Amygdala (tissue), 56 donors: ENCODE data around the gene AP1B1.
"Not testable (repeated sequence)": the region's sequence is repeated elsewhere in the genome, so short reads cannot be mapped to it uniquely, and the experiment has no call there.

Experiments used
- DNase-seq, 56 donors: peaks; one replicate each; lab custom pipeline; 2025; lab: John Stamatoyannopoulos, UW

Gene AP1B1

DNA sequence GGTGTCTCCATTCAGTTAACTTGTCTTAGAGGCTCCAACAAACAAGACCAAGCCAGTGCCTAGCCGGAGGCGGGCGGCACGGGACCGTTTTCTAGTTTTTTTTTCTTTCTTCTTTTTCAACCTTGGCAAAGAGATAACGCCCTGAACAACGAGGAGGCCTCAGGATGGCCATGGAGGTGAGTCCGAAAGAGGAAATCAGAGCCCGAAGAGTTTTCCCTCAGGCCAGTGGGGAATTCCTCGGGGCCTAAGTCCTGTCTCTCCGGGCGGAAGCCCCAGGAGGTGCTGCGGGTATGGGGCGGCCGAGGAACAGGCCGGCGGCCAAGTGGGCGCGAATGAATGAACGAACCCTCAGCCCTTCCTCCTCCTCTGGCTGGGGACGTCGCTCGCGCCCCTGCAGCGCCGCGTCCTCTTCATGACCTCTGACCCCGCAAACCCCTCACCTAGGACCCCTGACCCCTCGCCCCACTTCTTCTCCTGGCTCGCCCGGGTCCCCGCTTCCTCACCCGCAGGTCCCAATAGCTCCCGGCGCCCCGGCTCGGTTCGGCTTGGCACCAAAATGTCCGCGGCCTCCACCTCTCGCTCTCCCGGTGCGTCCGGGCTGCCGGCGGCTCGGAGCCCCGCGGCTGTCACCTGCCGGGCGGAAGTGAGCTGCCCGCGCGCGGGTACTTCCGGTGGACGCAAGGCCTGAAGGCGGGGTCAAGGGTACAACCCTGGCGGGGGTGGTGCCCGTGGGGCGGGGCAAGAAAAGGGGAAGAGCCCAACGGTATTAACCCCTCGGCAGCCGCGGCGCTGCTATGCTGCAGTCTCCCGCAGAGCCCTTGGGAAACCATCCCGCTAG is at the start of gene AP1B1:
Gene AP1B1, minus strand, starts transcription at position 650 of the 838 bp plus-strand sequence. CDS start 21,327 bp downstream, outside the sequence.
- peak in 55 of 56 donors; percentile 48 to 92 (median 80) for DNase-seq

DNA sequence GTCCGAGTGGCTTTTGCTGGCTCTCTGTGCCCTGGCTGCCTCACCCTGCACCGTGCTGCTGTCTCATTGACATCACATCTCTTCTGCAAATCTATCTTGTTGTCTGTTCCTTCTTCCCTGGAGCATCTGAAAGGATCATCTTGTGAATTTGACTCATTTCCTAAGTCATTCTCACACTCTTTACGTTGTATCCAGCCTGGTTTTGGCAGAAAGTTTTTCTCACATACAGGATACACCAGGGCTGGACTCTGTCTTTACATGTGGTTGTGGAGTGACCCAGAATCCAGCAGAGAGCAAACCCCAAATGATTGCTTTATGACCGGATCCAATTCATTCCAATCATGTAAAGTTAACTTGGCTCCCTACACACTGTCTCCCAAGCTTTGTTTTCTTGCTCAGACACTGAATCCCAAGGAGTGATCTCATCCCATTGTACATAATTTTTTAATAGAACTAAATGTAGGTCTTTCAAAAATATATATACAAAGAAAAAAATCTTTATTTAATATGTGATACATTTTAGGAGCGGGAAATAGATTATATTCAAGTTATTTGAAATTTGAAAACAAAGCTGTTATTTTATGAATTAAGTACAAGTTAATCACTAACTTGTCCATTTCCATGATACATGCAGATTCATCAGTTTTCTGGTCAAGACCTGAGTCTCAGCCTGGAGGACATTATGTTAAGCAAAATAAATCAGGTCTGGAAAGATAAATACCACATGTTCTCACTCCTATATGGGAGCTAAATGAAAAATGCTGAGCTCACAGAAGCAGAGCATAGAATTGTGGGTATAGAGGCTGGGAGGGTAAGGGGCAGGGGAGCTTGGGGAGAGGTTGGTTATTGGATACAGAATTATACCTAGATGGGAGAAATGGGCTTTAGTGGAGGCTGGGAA is 47.1 kb upstream of the AP1B1 start:
- DNase-seq = no peak

DNA sequence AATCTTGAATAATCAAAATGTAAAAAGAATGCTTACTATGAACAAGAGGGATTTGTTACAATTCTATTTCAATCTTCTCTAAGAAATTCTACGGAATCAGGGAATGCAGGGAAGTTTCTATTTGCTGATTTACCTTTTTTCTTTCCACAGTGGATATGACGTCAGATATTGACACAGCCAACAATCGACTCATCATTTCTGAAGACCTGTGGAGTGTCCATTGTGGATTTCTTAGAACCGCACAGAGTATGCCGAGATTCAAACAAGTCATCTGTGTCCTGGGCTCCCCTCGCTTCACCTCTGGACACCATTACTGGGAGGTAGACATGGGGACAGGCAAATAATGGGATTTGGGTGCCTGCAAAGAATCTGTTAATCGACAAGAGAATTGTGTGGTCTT is 45.9 kb upstream of the AP1B1 start:
- no peak for DNase-seq

DNA sequence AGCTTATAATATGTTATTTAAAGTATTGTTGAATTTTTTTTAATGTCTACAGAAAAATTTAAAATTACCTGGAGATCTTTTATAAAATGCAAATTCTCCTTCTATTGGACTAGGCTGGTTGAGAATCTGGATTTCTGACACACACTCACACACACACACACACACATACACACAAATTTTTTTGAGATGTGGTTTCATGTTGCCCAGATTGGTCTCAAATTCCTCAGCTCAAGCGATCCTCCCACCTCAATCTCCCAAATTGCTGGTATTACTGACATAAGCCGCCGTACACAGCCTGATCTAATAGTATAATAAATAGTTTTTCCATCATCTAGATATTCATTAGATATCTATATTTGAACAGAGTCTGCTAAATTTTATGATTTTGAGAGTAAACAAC is 45.5 kb upstream of the AP1B1 start:
- no peak for DNase-seq

DNA sequence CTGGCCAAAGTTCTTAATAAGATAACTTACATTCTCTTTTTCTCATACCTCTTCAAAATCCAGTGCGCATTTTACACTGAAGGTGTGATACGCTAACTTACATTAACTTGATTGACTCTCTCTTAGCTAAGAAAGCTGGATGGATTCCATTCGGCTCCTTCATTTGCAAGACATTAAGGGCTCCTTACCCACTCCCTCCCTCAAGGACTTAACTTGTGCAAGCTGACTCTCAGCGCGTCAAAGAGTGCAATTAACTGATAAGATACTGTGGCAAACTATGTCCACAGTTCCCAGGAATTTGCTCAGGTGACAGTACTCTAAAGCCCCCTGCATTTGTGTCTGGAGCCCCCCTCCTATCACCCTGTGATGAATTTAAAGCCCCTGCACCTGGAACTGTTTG is 43.6 kb upstream of the AP1B1 start:
- DNase-seq = no peak

DNA sequence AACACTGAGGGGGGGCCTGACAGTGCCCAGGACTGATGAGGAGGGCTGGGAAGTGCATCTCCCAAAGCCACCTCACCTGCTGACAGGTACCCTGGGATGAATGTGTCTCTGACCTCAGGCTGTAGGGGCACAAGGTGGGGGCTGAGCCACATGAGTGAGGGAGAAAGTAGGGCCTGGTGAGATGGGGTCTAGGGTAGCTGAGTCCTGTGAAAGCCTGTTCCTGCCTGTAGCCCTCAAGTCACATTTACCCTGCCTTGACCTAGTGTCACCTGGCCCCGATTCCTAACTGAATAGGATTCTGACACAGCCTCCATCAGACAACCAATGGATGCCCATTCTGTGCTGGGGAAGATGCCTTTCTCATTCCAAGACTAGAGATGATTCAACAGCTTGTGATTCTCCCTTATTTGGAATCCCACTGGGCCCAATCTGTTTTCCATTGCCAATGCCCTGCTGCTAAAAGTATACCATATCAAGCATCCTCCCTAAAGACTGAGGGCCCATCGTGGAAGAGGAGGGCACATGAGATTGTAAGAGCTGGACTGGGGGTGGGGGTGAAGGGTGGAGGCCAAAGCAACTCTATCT is 38.9 kb upstream of the AP1B1 start:
- no peak for DNase-seq

DNA sequence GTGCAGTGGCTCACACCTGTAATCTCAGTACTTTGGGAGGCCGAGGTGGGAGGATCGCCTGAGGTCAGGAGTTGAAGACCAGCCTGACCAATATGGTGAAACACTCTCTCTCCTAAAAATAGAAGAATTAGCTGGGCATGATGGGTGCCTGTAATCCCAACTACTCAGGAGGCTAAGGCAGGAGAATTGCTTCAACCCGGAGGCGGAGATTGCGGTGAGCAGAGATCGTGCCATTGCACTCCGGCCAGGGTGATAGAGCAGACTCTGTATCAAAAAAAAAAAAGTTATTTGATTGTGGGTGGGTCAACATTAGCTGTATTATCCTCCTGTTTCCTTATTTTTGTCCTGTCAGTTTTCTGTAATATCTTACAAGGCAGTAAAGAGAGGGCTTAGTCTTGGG is 38.1 kb upstream of the AP1B1 start:
- no peak for DNase-seq

DNA sequence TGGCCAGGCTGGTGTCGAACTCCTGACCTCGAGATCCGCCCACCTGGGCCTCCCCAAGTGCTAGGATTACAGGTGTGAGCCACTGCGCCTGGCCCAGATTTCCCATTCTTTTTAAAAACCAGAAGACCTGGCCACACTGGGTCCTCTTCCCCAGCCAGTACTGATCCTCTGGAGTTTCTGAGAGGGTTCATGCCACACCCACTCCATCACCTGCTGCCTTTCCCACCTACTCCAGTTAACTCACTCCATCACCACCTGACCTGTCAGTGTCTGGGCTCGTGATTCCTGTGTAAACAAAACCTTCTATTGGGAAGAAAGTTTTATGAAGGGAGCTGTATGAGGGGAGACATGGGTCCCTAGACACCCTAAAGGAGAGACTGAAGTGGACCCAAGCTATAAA is 30.3 kb upstream of the AP1B1 start:
- DNase-seq = not testable (repeated sequence)

DNA sequence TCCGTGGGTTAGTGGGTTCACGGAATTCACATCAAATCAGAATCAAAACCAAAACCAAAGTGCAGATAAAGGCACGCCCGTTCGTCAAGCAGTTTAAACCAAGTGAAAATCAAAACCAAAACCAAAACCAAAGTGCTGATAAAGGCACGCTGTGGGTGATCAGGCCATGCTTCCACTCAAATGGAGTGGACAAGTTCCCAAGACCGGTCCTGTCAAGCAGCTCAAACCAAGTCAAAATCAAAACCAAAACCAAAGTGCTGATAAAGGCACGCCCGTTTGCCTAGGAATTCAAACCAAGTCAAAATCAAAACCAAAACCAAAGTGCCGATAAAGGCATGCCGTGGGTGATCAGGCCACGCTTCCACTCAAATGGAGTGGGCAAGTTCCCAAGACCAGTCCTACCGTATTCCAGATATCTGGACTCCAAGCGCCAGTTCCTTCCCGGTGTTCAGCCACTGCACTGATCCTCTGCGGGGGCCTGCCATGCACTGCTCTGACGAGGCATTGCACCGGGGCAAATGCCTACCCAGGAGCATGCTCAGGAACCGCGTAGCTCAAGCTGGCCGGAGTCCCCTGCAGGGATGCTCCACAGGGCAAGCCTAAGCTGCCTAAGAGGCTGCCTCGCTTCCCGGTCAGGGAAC is 26.7 kb upstream of the AP1B1 start:
- DNase-seq = peak in 1 of 56 donors; percentile 12

DNA sequence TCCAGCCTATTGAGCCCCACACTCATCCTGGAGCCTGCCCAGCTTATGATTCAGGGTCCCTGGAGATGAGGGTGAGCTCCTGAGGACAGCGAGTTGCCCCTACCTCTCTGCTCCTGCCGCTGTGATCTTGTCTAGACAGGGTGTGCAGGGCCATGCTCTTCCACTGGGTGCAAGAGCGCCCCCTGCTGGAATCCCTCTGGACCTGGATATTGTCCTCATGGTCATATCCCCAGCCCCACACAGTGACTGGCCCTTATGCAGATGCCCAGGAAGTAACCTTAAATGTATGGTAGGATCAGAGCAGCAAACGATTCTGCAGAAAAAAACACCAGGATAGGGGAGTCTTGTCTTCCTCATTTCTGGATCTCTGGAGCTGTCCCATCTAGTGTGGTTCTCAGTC is 24.4 kb upstream of the AP1B1 start:
- DNase-seq = not testable (repeated sequence)

- not testable (repeated sequence) for DNase-seq
Measured at GRCh38 chr22:29411569-29412211, 23.3 kb upstream of the AP1B1 start.

DNA sequence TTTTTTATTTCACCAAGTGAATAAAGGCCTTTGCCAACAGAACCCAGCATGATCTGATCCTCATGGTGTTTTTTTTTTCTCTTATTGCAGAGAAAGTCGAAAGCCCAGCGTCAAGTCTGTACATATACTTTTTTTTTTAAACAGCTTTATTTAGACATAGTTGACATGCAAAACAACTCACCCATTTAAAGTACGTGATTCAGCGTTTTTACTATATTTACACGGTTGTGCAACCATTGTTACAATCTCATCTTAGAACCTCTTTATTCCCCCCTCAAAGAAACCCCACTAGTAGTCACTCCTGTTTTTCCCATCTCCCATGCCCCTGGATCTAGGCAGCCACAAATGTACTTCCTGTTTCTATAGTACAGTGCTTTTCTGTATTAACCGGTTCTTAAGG is 20.6 kb upstream of the AP1B1 start:
- no peak for DNase-seq

- DNase-seq = not testable (repeated sequence)
Measured at GRCh38 chr22:29401538-29401937, 13.2 kb upstream of the AP1B1 start.

GRCh38 chr22:29400576-29400975 is 12.2 kb upstream of the AP1B1 start:
- DNase-seq = no peak

DNA sequence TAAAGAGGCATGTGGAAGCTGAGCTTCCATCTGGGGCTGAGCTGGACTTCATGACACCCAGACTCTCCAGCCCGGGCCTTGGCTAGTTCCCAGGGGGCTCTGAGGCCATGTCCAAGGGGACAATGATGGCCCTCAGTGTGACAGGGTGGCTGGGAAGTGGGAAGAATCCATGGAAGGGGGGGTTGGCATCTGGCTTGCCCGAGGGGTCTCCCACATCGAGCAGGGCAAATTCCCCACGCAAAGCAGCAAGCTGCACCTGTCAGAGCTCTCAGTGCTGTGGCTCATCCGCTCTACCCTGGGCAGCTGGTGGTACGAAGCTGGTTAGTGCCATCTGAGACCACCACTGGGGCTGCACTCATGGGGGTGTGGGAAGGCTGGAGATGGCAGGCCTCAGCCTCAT is 9.4 kb upstream of the AP1B1 start:
- no peak for DNase-seq

GRCh38 chr22:29396126-29396525 is 7.8 kb upstream of the AP1B1 start:
- no peak for DNase-seq

DNA sequence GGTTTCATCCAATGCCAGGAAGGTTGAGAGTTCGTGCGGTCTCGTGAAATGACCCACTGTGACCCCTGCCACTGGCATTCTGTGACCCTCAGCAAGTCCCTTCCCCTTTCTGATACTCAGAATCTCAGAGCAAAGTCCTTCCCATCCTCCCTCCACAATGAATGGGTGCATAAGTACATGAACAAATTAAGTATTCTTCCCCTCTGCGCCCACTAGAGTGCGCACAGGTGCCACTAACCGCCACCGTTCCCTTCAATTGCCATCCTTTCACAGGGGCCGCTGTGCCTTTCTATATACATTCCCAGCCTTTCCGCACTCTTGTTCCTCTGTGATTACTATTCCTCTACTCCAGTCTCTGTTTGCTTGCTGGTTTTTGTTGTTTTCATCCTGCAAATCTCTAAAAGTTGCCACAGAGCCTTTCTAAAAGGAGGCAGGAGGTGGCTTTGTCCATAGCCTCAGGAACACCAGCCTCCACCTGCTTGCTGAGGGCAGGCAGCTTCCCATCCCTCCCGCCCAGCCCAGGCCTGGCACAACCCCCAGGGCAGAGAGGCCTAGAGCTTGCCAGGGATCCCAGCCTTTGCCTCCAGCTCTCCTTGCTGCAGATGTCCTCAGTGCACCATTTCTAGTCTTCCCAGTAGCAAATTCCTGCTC is 6.7 kb upstream of the AP1B1 start:
- peak in 44 of 56 donors; percentile 4 to 81 (median 36) for DNase-seq

DNA sequence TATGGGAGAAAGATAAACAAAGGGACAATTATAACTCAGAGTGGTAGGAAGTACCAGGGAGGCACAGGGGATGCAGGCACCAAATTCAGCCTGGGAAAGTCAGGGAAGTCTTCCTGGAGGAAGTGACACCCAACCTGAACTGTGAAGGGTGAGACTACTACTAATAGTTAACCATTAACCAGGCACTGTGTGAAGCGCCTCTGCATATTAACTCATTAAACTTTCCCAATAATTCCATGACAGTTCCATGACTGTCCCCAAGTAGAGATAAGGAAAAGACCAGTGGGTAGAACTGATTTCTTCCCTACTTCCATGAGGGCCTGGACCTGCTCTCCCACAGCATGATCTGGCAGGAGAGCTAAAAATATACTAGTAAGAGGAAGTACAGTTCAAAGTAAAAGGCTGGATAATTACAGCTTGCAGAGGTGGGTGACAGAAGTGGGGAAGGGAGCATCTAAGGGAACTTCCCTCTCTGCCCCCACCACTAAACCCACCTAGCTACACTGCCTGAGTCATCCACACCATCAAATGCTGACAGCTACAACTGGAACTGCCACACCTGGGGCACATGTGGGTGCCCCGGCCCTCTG is 4.7 kb upstream of the AP1B1 start:
- DNase-seq = no peak

- DNase-seq = no peak
Measured at GRCh38 chr22:29391546-29391945, 3.2 kb upstream of the AP1B1 start.
